ENCODE results near the gene SLC7A5. TPM values are rescaled to one million over a fixed set of nuclear protein-coding genes. Genes with fewer than 3 reads are reported as not detected.

SLC7A5 gene
- total and polyA plus RNA-seq, 2 of the 13 experiments (the other 11 are each of a cell fraction or from before 2014, with no cell fraction given), result 79.6 to 155 TPM

- TF ChIP-seq GMEB2 (CRISPR knock-in tag; IDR thresholded peaks at IDR 0.05; ENCODE audit: low read depth) (no peak), ZNF883 (CRISPR knock-in tag; IDR thresholded peaks at IDR 0.05; ENCODE audit: not compliant biosample characterization) (no peak), JUN (CRISPR knock-in tag; IDR thresholded peaks at IDR 0.05) (peak; percentile 76; the same call in 1 of the 2 replicates), PPARG (CRISPR knock-in tag; conservative IDR thresholded peaks at IDR 0.05) (0 out of 2 replicates have a peak, but pooled peaks have one; percentile 36), SIN3A (IDR thresholded peaks at IDR 0.05; ENCODE audit: borderline replicate concordance, low read depth, low read length) (no peak), KAT8 (CRISPR knock-in tag; IDR thresholded peaks at IDR 0.05) (peak; percentile 46; the same call in 1 of the 2 replicates), THAP8 (CRISPR knock-in tag; IDR thresholded peaks at IDR 0.05; ENCODE audit: borderline replicate concordance) (no peak), CC2D1A (CRISPR knock-in tag; IDR thresholded peaks at IDR 0.05) (no peak), PRDM4 (CRISPR knock-in tag; IDR thresholded peaks at IDR 0.05; ENCODE audit: borderline replicate concordance) (no peak), ZMYM3 (CRISPR knock-in tag; IDR thresholded peaks at IDR 0.05) (peak; percentile 35; the same call in 1 of the 2 replicates), ZNF816 (CRISPR knock-in tag; IDR thresholded peaks at IDR 0.05; ENCODE audit: borderline replicate concordance) (peak; percentile 43; the same call in 1 of the 2 replicates), DBP (CRISPR knock-in tag; IDR thresholded peaks at IDR 0.05; ENCODE audit: not compliant biosample characterization) (no peak), ZNF33B (CRISPR knock-in tag; IDR thresholded peaks at IDR 0.05) (no peak), ZBTB14 (CRISPR knock-in tag; IDR thresholded peaks at IDR 0.05) (no peak), TBX2 (CRISPR knock-in tag; IDR thresholded peaks at IDR 0.05; ENCODE audit: borderline replicate concordance) (peak; percentile 27; the same call in 1 of the 2 replicates), MEIS2 (CRISPR knock-in tag; IDR thresholded peaks at IDR 0.05) (no peak), ZNF740 (CRISPR knock-in tag; IDR thresholded peaks at IDR 0.05) (no peak), TFAP4 (IDR thresholded peaks at IDR 0.05; ENCODE audit: borderline replicate concordance, low read depth) (peak; percentile 43; the same call in 1 of the 2 replicates), ZNF891 (CRISPR knock-in tag; IDR thresholded peaks at IDR 0.05) (0 out of 2 replicates have a peak, but pooled peaks have one; percentile 43), MIXL1 (CRISPR knock-in tag; IDR thresholded peaks at IDR 0.05) (0 out of 2 replicates have a peak, but pooled peaks have one; percentile 14), ZNF496 (CRISPR knock-in tag; IDR thresholded peaks at IDR 0.05; ENCODE audit: insufficient replicate concordance) (no peak)
Observed at GRCh38 chr16:87809150-87809902, 60.0 kb downstream of the SLC7A5 start (continued).
